ENCODE results near the gene IL17RD. TPM values are rescaled to one million over a fixed set of nuclear protein-coding genes. Genes with fewer than 3 reads are reported as not detected.

IL17RD gene
- total RNA-seq, 1 experiment from 2014 or later, result 3.5 TPM

- H3K27me3 ChIP-seq (ENCODE audit: control insufficient read depth, insufficient read depth, low read length), result no peaks in the 10 kb centered on the region
- no peaks in the 10 kb centered on the region for H3K4me1 ChIP-seq (ENCODE audit: control insufficient read depth, insufficient read depth, low read length)
- no peak for ATAC-seq
- DNase-seq (ENCODE audit: low read depth, low spot score), result no peak
- CTCF ChIA-PET, result interaction anchor here (0.6 kb wide), 1 partner anchor 12 kb away, joined by 10 read pairs; no protein-coding TSS in a partner anchor
- in situ Hi-C loops (cut with HindIII; ENCODE audit: low pct_unique_long_range_greater_than_20kb, low sequenced_read_pairs), result no loop called here
- no TSS peak for BruUV-seq (replicated peaks)
- TF ChIP-seq REST (IDR thresholded peaks at IDR 0.05; ENCODE audit: insufficient read depth in 1 of 2, low read depth in 2 of 2, low read length in 1 of 2), result no peak
- no peak for TF ChIP-seq POLR2AphosphoS5 (IDR thresholded peaks at IDR 0.05; ENCODE audit: low read depth, low read length)
- no peak for TF ChIP-seq CTCF (IDR thresholded peaks at IDR 0.05)
- TF ChIP-seq TCF7L2 (IDR thresholded peaks at IDR 0.05; ENCODE audit: low read depth, low read length), result no peak
- TF ChIP-seq SIN3A (IDR thresholded peaks at IDR 0.05; ENCODE audit: borderline replicate concordance, insufficient read depth, low read depth, low read length), result no peak
- H3K27ac ChIP-seq (ENCODE audit: low read length), result no peak overlapping the region
- POLR2A ChIA-PET, result no interaction called here
- H3K36me3 ChIP-seq (ENCODE audit: control insufficient read depth, insufficient read depth, low read length), result no peaks in the 10 kb centered on the region
- intact Hi-C loops (cut with micrococcal nuclease; ENCODE audit: unreplicated experiment), result no loop called here
- H3K4me3 ChIP-seq (ENCODE audit: low read depth in 2 of 2, low read length in 2 of 2), result no peak overlapping the region
- H3K9me3 ChIP-seq (ENCODE audit: control insufficient read depth, insufficient read depth, low read depth, low read length), result no peaks in the 10 kb centered on the region
These were observed 37.1 kb downstream of the IL17RD start for GRCh38 chr3:57127891-57128518.

- Histone ChIP-seq H3K27me3 (ENCODE audit: control insufficient read depth, insufficient read depth, low read length) (no peaks in the 10 kb centered on the region), H3K36me3 (ENCODE audit: control insufficient read depth, insufficient read depth, low read length) (no peaks in the 10 kb centered on the region), H3K9me3 (ENCODE audit: control insufficient read depth, insufficient read depth, low read depth, low read length) (no peaks in the 10 kb centered on the region), H3K27ac (ENCODE audit: low read length) (no peak overlapping the region), H3K4me3 (ENCODE audit: low read depth in 2 of 2, low read length in 2 of 2) (no peak overlapping the region), H3K4me1 (ENCODE audit: control insufficient read depth, insufficient read depth, low read length) (no peaks in the 10 kb centered on the region)
- BruUV-seq (replicated peaks), result no TSS peak
- TF ChIP-seq SIN3A (IDR thresholded peaks at IDR 0.05; ENCODE audit: borderline replicate concordance, insufficient read depth, low read depth, low read length) (no peak), CTCF (IDR thresholded peaks at IDR 0.05) (no peak), TCF7L2 (IDR thresholded peaks at IDR 0.05; ENCODE audit: low read depth, low read length) (no peak), POLR2AphosphoS5 (IDR thresholded peaks at IDR 0.05; ENCODE audit: low read depth, low read length) (no peak), REST (IDR thresholded peaks at IDR 0.05; ENCODE audit: insufficient read depth in 1 of 2, low read depth in 2 of 2, low read length in 1 of 2) (no peak)
- intact Hi-C loops (cut with micrococcal nuclease; ENCODE audit: unreplicated experiment) (no loop called here), in situ Hi-C loops (cut with HindIII; ENCODE audit: low pct_unique_long_range_greater_than_20kb, low sequenced_read_pairs) (no loop called here)
- DNase-seq (ENCODE audit: low read depth, low spot score) (no peak), ATAC-seq (no peak)
- CTCF ChIA-PET, result no interaction called here
- POLR2A ChIA-PET, result no interaction called here
These were observed 38.9 kb downstream of the IL17RD start for GRCh38 chr3:57126244-57126643.

Data from Panc1 (cell line).